OCI-LY7 (cell line): ENCODE data around the gene THRB.

ENCODE experiments used
- CTCF ChIP-seq: fragments of 200-600 bp; sonication (generic); conservative IDR thresholded peaks from 2 replicates; pipeline ENCODE4 v1.5.1; 2014; ENCODE audit warnings: mild to moderate bottlenecking, antibody characterized with exemption, low read length, moderate library complexity, mixed read lengths
- EZH2phosphoT487 ChIP-seq: fragments of 200-600 bp; sonication (generic); IDR thresholded peaks from 2 replicates; pipeline ENCODE4 v1.6.1; 2018; ENCODE audit warnings: low read depth, borderline replicate concordance, mild to moderate bottlenecking, mixed run types, antibody characterized with exemption, low read length, moderate library complexity, mixed read lengths

- TF ChIP-seq CTCF (no peak), EZH2phosphoT487 (no peak)
These were observed 7.1 kb downstream of the THRB start for GRCh38 chr3:24487325-24488262.
